Measurements from ENCODE around the gene MYBPC3.

The MYBPC3 gene

DNA sequence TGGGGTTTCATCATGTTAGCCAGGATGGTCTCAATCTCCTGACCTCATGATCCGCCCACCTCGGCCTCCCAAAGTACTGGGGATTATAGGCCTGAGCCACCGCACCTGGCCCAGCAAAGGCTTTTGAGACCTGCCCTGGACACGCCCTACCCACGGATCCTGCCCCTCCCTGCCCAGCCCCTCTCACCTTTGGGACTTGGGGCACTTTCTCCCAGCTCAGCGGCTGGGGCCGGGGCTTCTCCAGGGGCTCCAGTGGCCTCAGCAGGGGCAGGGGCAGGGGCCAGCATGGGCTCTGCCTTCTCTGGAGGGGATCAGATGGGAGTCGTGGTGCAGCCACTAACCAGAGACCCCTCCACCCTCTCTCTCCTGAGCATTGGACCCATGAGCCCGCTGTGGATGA is 2.2 kb downstream of the MYBPC3 start:
- TF ChIP-seq ZBTB7A (IDR thresholded peaks at IDR 0.05; ENCODE audit: low read depth): no peak
- TF ChIP-seq CEBPB (IDR thresholded peaks at IDR 0.05): no peak
- no peak for TF ChIP-seq NFIC (IDR thresholded peaks at IDR 0.05)
- no peak for TF ChIP-seq EP300 (IDR thresholded peaks at IDR 0.05; ENCODE audit: borderline replicate concordance)
- no peak for TF ChIP-seq TEAD4 (IDR thresholded peaks at IDR 0.05)
- no peak for TF ChIP-seq TAF1 (IDR thresholded peaks at IDR 0.05; ENCODE audit: low read depth)
- no peak for TF ChIP-seq CREB1 (IDR thresholded peaks at IDR 0.05; ENCODE audit: low read depth)
- TF ChIP-seq, protein P1, sequence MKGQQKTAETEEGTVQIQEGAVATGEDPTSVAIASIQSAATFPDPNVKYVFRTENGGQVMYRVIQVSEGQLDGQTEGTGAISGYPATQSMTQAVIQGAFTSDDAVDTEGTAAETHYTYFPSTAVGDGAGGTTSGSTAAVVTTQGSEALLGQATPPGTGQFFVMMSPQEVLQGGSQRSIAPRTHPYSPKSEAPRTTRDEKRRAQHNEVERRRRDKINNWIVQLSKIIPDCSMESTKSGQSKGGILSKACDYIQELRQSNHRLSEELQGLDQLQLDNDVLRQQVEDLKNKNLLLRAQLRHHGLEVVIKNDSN (IDR thresholded peaks at IDR 0.05): no peak
- TF ChIP-seq, protein P2, sequence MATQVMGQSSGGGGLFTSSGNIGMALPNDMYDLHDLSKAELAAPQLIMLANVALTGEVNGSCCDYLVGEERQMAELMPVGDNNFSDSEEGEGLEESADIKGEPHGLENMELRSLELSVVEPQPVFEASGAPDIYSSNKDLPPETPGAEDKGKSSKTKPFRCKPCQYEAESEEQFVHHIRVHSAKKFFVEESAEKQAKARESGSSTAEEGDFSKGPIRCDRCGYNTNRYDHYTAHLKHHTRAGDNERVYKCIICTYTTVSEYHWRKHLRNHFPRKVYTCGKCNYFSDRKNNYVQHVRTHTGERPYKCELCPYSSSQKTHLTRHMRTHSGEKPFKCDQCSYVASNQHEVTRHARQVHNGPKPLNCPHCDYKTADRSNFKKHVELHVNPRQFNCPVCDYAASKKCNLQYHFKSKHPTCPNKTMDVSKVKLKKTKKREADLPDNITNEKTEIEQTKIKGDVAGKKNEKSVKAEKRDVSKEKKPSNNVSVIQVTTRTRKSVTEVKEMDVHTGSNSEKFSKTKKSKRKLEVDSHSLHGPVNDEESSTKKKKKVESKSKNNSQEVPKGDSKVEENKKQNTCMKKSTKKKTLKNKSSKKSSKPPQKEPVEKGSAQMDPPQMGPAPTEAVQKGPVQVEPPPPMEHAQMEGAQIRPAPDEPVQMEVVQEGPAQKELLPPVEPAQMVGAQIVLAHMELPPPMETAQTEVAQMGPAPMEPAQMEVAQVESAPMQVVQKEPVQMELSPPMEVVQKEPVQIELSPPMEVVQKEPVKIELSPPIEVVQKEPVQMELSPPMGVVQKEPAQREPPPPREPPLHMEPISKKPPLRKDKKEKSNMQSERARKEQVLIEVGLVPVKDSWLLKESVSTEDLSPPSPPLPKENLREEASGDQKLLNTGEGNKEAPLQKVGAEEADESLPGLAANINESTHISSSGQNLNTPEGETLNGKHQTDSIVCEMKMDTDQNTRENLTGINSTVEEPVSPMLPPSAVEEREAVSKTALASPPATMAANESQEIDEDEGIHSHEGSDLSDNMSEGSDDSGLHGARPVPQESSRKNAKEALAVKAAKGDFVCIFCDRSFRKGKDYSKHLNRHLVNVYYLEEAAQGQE (IDR thresholded peaks at IDR 0.05; ENCODE audit: low read depth): no peak
- TF ChIP-seq YY1 (IDR thresholded peaks at IDR 0.05; ENCODE audit: low read depth): no peak
- TF ChIP-seq TCF12 (IDR thresholded peaks at IDR 0.05; ENCODE audit: low read depth): no peak
- TF ChIP-seq EGR1 (IDR thresholded peaks at IDR 0.05): no peak
- TF ChIP-seq FOXM1 (IDR thresholded peaks at IDR 0.05; ENCODE audit: borderline replicate concordance, low read depth): no peak
- TF ChIP-seq RAD21 (IDR thresholded peaks at IDR 0.05; ENCODE audit: low read depth): no peak
- TF ChIP-seq, protein P3, sequence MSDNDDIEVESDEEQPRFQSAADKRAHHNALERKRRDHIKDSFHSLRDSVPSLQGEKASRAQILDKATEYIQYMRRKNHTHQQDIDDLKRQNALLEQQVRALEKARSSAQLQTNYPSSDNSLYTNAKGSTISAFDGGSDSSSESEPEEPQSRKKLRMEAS (IDR thresholded peaks at IDR 0.05): no peak

DNA sequence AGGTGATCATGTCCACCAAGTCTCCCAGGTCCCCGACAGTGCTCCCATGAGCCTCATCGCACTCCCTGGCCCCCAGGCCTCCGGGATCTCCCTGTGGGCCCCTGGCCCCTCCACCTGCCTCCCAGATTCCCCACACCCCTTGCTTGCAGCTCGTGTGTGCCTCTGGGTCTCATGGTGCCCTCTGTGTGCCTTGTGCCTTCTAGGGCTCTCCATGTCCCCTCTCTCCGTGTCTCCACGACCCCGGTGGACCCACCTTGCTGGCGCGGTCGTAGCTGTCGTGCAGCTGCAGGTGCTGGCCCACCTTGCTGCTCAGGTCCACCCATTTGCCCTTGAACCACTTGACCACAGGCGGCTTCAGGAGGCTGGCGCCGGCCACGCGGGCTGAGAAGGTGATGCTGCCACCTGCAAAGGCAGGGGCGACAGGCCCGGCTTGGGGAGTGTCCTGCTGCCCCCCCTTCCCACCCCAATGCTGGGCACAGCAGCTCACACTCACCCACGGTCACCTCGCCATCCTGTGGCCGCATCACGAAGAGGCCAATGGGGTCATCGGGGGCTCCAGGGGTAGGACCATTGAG is 2.9 kb downstream of the MYBPC3 start:
- TF ChIP-seq NFIC (IDR thresholded peaks at IDR 0.05) (no peak), FOXM1 (IDR thresholded peaks at IDR 0.05; ENCODE audit: borderline replicate concordance, low read depth) (no peak), RAD21 (IDR thresholded peaks at IDR 0.05; ENCODE audit: low read depth) (no peak), TEAD4 (IDR thresholded peaks at IDR 0.05) (no peak), CREB1 (IDR thresholded peaks at IDR 0.05; ENCODE audit: low read depth) (no peak), YY1 (IDR thresholded peaks at IDR 0.05; ENCODE audit: low read depth) (no peak), ZBTB7A (IDR thresholded peaks at IDR 0.05; ENCODE audit: low read depth) (no peak), EGR1 (IDR thresholded peaks at IDR 0.05) (no peak), TAF1 (IDR thresholded peaks at IDR 0.05; ENCODE audit: low read depth) (no peak), CEBPB (IDR thresholded peaks at IDR 0.05) (no peak), EP300 (IDR thresholded peaks at IDR 0.05; ENCODE audit: borderline replicate concordance) (no peak), TCF12 (IDR thresholded peaks at IDR 0.05; ENCODE audit: low read depth) (no peak)
- TF ChIP-seq, protein P3 (IDR thresholded peaks at IDR 0.05): no peak
- TF ChIP-seq, protein P2 (IDR thresholded peaks at IDR 0.05; ENCODE audit: low read depth): no peak
- TF ChIP-seq, protein P1 (IDR thresholded peaks at IDR 0.05): no peak

DNA sequence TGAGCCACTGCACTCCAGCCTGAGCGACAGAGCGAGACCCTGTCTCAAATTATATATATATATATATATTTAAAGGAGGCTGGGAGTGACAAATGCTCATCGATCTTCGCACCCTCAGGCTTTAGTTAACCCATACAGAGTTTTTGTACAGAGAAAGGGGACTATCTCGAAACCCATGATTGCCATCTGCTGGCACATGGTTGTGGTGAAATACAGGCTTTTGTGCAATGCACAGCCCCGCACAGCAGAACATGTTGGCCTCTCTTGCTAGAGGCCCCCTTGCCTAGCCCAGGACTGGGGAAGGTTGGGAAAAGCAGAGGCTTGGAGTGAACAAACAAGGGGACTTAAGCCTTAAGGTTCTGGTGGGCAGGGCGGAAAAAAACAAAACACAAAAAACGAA is 3.6 kb downstream of the MYBPC3 start:
- no peak for TF ChIP-seq NFIC (IDR thresholded peaks at IDR 0.05)
- TF ChIP-seq RAD21 (IDR thresholded peaks at IDR 0.05; ENCODE audit: low read depth): peak; percentile 46

DNA sequence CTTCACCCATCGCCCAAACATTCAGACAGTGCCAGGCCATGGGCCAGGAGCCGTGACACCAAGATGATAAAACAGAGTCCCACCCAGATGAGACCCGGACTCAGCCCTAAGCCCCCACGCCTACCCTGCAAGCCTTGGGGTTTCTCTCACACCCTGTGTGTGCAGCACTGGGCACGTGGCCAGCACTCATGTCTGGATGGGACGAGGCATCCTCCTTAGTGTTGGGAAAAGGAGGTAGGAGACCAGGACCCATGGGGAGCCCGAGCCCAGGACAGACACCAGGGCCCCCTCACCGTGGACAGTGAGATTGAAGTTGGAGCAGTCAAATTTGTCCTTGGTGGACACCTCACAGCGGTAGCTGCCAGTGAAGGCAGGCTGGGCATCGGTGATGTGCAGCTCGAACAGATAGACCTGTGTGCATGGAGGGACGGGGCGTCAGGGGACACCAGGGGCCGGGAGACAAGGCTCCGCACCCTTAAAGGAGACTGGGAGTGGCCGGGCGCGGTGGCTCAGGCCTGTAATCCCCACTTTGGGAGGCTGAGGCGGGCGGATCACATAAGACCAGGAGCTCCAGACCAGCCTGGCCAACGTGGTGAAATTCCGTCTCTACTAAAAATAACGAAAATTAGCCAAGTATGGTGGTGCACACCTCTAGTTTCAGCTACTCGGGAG is 4.2 kb downstream of the MYBPC3 start:
- TF ChIP-seq, protein P1 (IDR thresholded peaks at IDR 0.05): no peak
- TF ChIP-seq YY1 (IDR thresholded peaks at IDR 0.05; ENCODE audit: low read depth) (no peak), TEAD4 (IDR thresholded peaks at IDR 0.05) (no peak), CEBPB (IDR thresholded peaks at IDR 0.05) (no peak), RAD21 (IDR thresholded peaks at IDR 0.05; ENCODE audit: low read depth) (no peak), EP300 (IDR thresholded peaks at IDR 0.05; ENCODE audit: borderline replicate concordance) (no peak), ZBTB7A (IDR thresholded peaks at IDR 0.05; ENCODE audit: low read depth) (no peak), NFIC (IDR thresholded peaks at IDR 0.05) (no peak), FOXM1 (IDR thresholded peaks at IDR 0.05; ENCODE audit: borderline replicate concordance, low read depth) (no peak), CREB1 (IDR thresholded peaks at IDR 0.05; ENCODE audit: low read depth) (no peak), EGR1 (IDR thresholded peaks at IDR 0.05) (no peak), TAF1 (IDR thresholded peaks at IDR 0.05; ENCODE audit: low read depth) (no peak), TCF12 (IDR thresholded peaks at IDR 0.05; ENCODE audit: low read depth) (no peak)
- TF ChIP-seq, protein P2 (IDR thresholded peaks at IDR 0.05; ENCODE audit: low read depth): no peak
- TF ChIP-seq, protein P3 (IDR thresholded peaks at IDR 0.05): no peak
